H9 (cell line): ENCODE measurements around the gene IQCN. TPM values are rescaled to one million over a fixed set of nuclear protein-coding genes. Genes with fewer than 3 reads are reported as not detected.

ENCODE experiments used
- DNase-seq: peaks from one replicate; pipeline ENCODE4 v3.0.0-alpha.2; 2017
- H2AFZ ChIP-seq: one replicate; pipeline ENCODE4 v1.6.1; 2013; ENCODE audit warnings: mild to moderate bottlenecking, low read length, control low read depth, moderate library complexity
- H2AK5ac ChIP-seq: 2 replicates; pipeline ENCODE4 v1.6.1; 2013; ENCODE audit warnings: low read length, control low read depth, mixed read lengths; ENCODE audit not compliant: insufficient read length
- H2BK120ac ChIP-seq: one replicate; pipeline ENCODE4 v1.6.1; 2013; ENCODE audit warnings: low read depth, mild to moderate bottlenecking, low read length, control low read depth, inconsistent platforms; ENCODE audit not compliant: poor library complexity, severe bottlenecking
- H2BK12ac ChIP-seq: 2 replicates; pipeline ENCODE4 v1.6.1; 2013; ENCODE audit warnings: low read length, control low read depth, mixed read lengths, low read depth; ENCODE audit not compliant: insufficient read length
- H2BK15ac ChIP-seq: 2 replicates; pipeline ENCODE4 v1.6.1; 2013; ENCODE audit warnings: low read depth, low read length, control low read depth
- H2BK20ac ChIP-seq: one replicate; pipeline ENCODE4 v1.6.1; 2013; ENCODE audit warnings: low read depth, mild to moderate bottlenecking, low read length, control low read depth, inconsistent platforms; ENCODE audit not compliant: poor library complexity, severe bottlenecking
- H2BK5ac ChIP-seq: 2 replicates; pipeline ENCODE4 v1.6.1; 2013; ENCODE audit warnings: low read length, control low read depth, mixed read lengths; ENCODE audit not compliant: insufficient read length
- H3K14ac ChIP-seq: 2 replicates; pipeline ENCODE4 v1.6.1; 2013; ENCODE audit warnings: low read length, control low read depth; ENCODE audit not compliant: insufficient read depth
- H3K18ac ChIP-seq: 2 replicates; pipeline ENCODE4 v1.6.1; 2013; ENCODE audit warnings: low read depth, mild to moderate bottlenecking, mixed read lengths, low read length, control low read depth; ENCODE audit not compliant: insufficient read length
- H3K23ac ChIP-seq: 2 replicates; pipeline ENCODE4 v1.6.1; 2013; ENCODE audit warnings: low read length, control low read depth, mixed read lengths, low read depth; ENCODE audit not compliant: insufficient read length
- H3K23me2 ChIP-seq: 2 replicates; pipeline ENCODE4 v1.6.1; 2013; ENCODE audit warnings: low read depth, mild to moderate bottlenecking, mixed read lengths, low read length, control low read depth; ENCODE audit not compliant: insufficient read length, poor library complexity, severe bottlenecking
- H3K27ac ChIP-seq: 2 replicates; pipeline ENCODE4 v1.5.1; 2013; ENCODE audit warnings: low read length, control low read depth, mixed read lengths, low read depth; ENCODE audit not compliant: insufficient read length
- H3K27me3 ChIP-seq: 2 replicates; pipeline ENCODE4 v1.6.1; 2013; ENCODE audit warnings: low read length, control low read depth, inconsistent platforms; ENCODE audit not compliant: insufficient read depth
- H3K4ac ChIP-seq: 2 replicates; pipeline ENCODE4 v1.6.1; 2013; ENCODE audit warnings: low read depth, mild to moderate bottlenecking, control low read depth, inconsistent platforms, low read length, moderate library complexity
- H3K4me1 ChIP-seq: 2 replicates; pipeline ENCODE4 v1.6.1; 2013; ENCODE audit warnings: low read length, control low read depth, inconsistent platforms; ENCODE audit not compliant: insufficient read depth
- H3K4me2 ChIP-seq: 2 replicates; pipeline ENCODE4 v1.6.1; 2013; ENCODE audit warnings: low read length, control low read depth, mixed read lengths; ENCODE audit not compliant: insufficient read length, insufficient read depth
- H3K56ac ChIP-seq: 2 replicates; pipeline ENCODE4 v1.6.1; 2013; ENCODE audit warnings: low read depth, mild to moderate bottlenecking, mixed read lengths, low read length, control low read depth; ENCODE audit not compliant: insufficient read length
- H3K79me1 ChIP-seq: 2 replicates; pipeline ENCODE4 v1.6.1; 2013; ENCODE audit warnings: low read depth, mild to moderate bottlenecking, moderate library complexity, low read length, control low read depth, inconsistent platforms; ENCODE audit not compliant: insufficient read depth, poor library complexity, severe bottlenecking
- H3K79me2 ChIP-seq: 2 replicates; pipeline ENCODE4 v1.6.1; 2013; ENCODE audit warnings: low read length, control low read depth, inconsistent platforms; ENCODE audit not compliant: insufficient read depth
- H3K9ac ChIP-seq: 2 replicates; pipeline ENCODE4 v1.6.1; 2013; ENCODE audit warnings: low read length, control low read depth, mixed read lengths; ENCODE audit not compliant: insufficient read length; ENCODE audit errors: extremely low read depth
- H3K9me3 ChIP-seq: one replicate; pipeline ENCODE4 v1.6.1; 2013; ENCODE audit warnings: low read depth, low read length, inconsistent platforms; ENCODE audit not compliant: control insufficient read depth
- H3T11ph ChIP-seq: one replicate; pipeline ENCODE4 v1.6.1; 2013; ENCODE audit warnings: mild to moderate bottlenecking, low read length, control low read depth, inconsistent platforms
- H4K20me1 ChIP-seq: one replicate; pipeline ENCODE4 v1.6.1; 2013; ENCODE audit not compliant: control insufficient read depth, insufficient read length, insufficient read depth
- H4K5ac ChIP-seq: 2 replicates; pipeline ENCODE4 v1.6.1; 2013; ENCODE audit warnings: low read depth, mild to moderate bottlenecking, mixed read lengths, low read length, control low read depth; ENCODE audit not compliant: insufficient read length
- H4K8ac ChIP-seq: replicated peaks from 2 replicates; pipeline ENCODE4 v1.6.1; 2013; ENCODE audit warnings: low read length, control low read depth, mixed read lengths, low read depth; ENCODE audit not compliant: insufficient read length
- H4K91ac ChIP-seq: 2 replicates; pipeline ENCODE4 v1.6.1; 2013; ENCODE audit warnings: low read depth, mild to moderate bottlenecking, moderate library complexity, mixed read lengths, low read length, control low read depth; ENCODE audit not compliant: insufficient read length
- H3K27ac Mint-ChIP-seq, 3 experiments: 2 replicates in 2 of 3; 3 replicates in 1 of 3; pipeline ENCODE4 v1.8.0; 2020 to 2021; ENCODE audit warnings: mixed read lengths in 3 of 3, mild to moderate bottlenecking in 1 of 3, moderate library complexity in 1 of 3
- H3K27me3 Mint-ChIP-seq: 2 replicates; pipeline ENCODE4 v1.8.0; 2021; ENCODE audit warnings: low read depth, mild to moderate bottlenecking, moderate library complexity, mixed read lengths
- H3K36me3 Mint-ChIP-seq, 3 experiments: 2 replicates in 2 of 3; 3 replicates in 1 of 3; pipeline ENCODE4 v1.8.0; 2020 to 2021; ENCODE audit warnings: low read depth in 3 of 3, mixed read lengths in 3 of 3; ENCODE audit not compliant: insufficient read depth in 1 of 3
- H3K4me1 Mint-ChIP-seq, 2 experiments: 2 replicates each; pipeline ENCODE4 v1.8.0; 2020; ENCODE audit warnings: mixed read lengths in 2 of 2
- H3K4me3 Mint-ChIP-seq, 2 experiments: 2 replicates in 1 of 2; 3 replicates in 1 of 2; pipeline ENCODE4 v1.8.0; 2020 to 2021; ENCODE audit warnings: mild to moderate bottlenecking in 2 of 2, mixed read lengths in 2 of 2, moderate library complexity in 1 of 2
- H3K9me3 Mint-ChIP-seq, 2 experiments: 2 replicates in 1 of 2; 3 replicates in 1 of 2; pipeline ENCODE4 v1.8.0; 2020; ENCODE audit warnings: mild to moderate bottlenecking in 2 of 2, mixed read lengths in 2 of 2, moderate library complexity in 1 of 2
- WGBS: extraction: QIAGEN DNeasy Blood & Tissue Kit; methylation state at CpG from one replicate; pipeline ENCODE4 v1.1.7; 2013; ENCODE audit warnings: missing lambda C conversion rate, low lambda C conversion rate, mixed read lengths; ENCODE audit not compliant: insufficient read length; ENCODE audit errors: extremely low coverage; 5-methylcytosine and 5-hydroxymethylcytosine counted together
- total RNA-seq: library from RNA; stranded (reverse); gene quantifications from 2 replicates; pipeline ENCODE4 v1.2.1, GENCODE V29; 2021
- TF ChIP-seq, protein P1 (sequence below): fragments of 200-600 bp; sonication (generic); conservative IDR thresholded peaks from 3 replicates; pipeline ENCODE4 v1.8.0; 2021; ENCODE audit warnings: antibody characterized with exemption, mild to moderate bottlenecking

IQCN gene
- total RNA-seq, 1 experiment from 2014 or later, result 0.39 TPM

DNA sequence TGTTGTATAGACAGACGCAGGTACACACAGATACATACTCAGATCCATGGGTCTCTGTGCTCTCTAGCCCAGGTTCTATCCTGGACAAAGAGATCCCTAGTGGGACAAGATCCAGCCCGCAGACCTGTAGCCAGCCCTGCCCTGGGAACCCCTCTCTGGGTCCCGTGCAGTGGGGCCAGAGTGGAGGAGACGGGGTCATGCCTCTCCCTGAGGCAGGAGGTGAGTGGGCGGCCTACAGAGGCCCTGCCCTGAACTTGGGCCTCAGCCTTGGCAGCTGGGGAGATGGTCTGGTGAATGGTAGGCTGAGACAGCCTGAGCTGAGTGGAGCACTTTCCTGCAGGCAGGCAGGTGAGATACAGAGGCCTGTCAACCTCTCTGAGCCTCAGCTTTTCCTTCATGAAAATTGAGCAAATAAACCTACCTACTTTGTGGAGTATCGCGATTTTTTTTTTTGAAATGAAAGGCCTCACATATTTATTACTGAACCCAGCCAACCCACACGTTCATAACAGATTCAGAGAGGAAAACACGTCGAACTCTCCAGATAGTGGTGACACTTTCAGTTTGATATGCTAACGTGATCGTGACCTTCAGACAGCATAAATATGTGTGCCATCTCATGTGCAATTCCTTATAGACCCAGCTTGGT is 10.6 kb upstream of the IQCN start:
- H2BK120ac ChIP-seq, result no peak overlapping the region
- no peak overlapping the region for H3K4me2 ChIP-seq
- H3K4me1 ChIP-seq, result no peaks in the 10 kb centered on the region; the same call in 1 of the 2 replicates
- no peaks in the 10 kb centered on the region; the same call in 1 of the 2 replicates for H3K79me2 ChIP-seq
- H3K79me1 ChIP-seq, result no peaks in the 10 kb centered on the region
- Mint-ChIP-seq H3K27ac (no peak overlapping the region), H3K27me3 (peaks cover 5% of the 10 kb centered on the region; the same call in 1 of the 2 replicates), H3K4me3 (no peak overlapping the region), H3K4me1 (peaks cover 33 to 36% of the 10 kb centered on the region in 2 experiments), H3K9me3 (peaks cover 0 to under 1% of the 10 kb centered on the region in 2 experiments; a peak in 3 of 5 replicates), H3K36me3 (peaks cover under 1 to 1% (median under 1%) of the 10 kb centered on the region in 3 experiments; a peak in 5 of 7 replicates)
- H4K5ac ChIP-seq, result no peak overlapping the region
- no peak overlapping the region for H2BK20ac ChIP-seq
- no peak overlapping the region for H4K91ac ChIP-seq
- DNase-seq, result no peak
- no peak overlapping the region for H2BK15ac ChIP-seq
- H3T11ph ChIP-seq, result no peak overlapping the region
- H2BK5ac ChIP-seq, result no peak overlapping the region
- H3K23me2 ChIP-seq, result peaks cover 12% of the 10 kb centered on the region
- H3K18ac ChIP-seq, result no peak overlapping the region
- H3K4ac ChIP-seq, result no peak overlapping the region
- WGBS, result no CpG with 5 or more reads among the region's 12 CpGs
- no peak overlapping the region for H3K56ac ChIP-seq
- no peak overlapping the region for H2AK5ac ChIP-seq
- no peak overlapping the region for H2AFZ ChIP-seq
- TF ChIP-seq, protein P1, sequence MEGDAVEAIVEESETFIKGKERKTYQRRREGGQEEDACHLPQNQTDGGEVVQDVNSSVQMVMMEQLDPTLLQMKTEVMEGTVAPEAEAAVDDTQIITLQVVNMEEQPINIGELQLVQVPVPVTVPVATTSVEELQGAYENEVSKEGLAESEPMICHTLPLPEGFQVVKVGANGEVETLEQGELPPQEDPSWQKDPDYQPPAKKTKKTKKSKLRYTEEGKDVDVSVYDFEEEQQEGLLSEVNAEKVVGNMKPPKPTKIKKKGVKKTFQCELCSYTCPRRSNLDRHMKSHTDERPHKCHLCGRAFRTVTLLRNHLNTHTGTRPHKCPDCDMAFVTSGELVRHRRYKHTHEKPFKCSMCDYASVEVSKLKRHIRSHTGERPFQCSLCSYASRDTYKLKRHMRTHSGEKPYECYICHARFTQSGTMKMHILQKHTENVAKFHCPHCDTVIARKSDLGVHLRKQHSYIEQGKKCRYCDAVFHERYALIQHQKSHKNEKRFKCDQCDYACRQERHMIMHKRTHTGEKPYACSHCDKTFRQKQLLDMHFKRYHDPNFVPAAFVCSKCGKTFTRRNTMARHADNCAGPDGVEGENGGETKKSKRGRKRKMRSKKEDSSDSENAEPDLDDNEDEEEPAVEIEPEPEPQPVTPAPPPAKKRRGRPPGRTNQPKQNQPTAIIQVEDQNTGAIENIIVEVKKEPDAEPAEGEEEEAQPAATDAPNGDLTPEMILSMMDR, result no peak
- no peak overlapping the region for H4K8ac ChIP-seq
- no peak overlapping the region for H2BK12ac ChIP-seq
- H3K27ac ChIP-seq, result no peak overlapping the region
- H3K23ac ChIP-seq, result no peak overlapping the region
- H3K14ac ChIP-seq, result no peak overlapping the region
- H3K27me3 ChIP-seq, result no peaks in the 10 kb centered on the region
- no peaks in the 10 kb centered on the region for H3K9me3 ChIP-seq
- no peaks in the 10 kb centered on the region for H4K20me1 ChIP-seq
- H3K9ac ChIP-seq, result no peak overlapping the region
